ENCODE results near the gene KLHL29.

KLHL29 gene

GRCh38 chr2:23682481-23682880 is 297.5 kb downstream of the KLHL29 start:
- DNase-seq (ENCODE audit: low read depth), result no peak

- no peak for DNase-seq (ENCODE audit: low read depth)
These were observed 298.0 kb downstream of the KLHL29 start for GRCh38 chr2:23683001-23683400.

- DNase-seq (ENCODE audit: low read depth), result no peak
These were observed 299.6 kb downstream of the KLHL29 start for GRCh38 chr2:23684395-23685176.

GRCh38 chr2:23685181-23685580 is 300.2 kb downstream of the KLHL29 start:
- no peak for DNase-seq (ENCODE audit: low read depth)

- no peak for DNase-seq (ENCODE audit: low read depth)
These were observed 300.7 kb downstream of the KLHL29 start for GRCh38 chr2:23685706-23686105.

GRCh38 chr2:23686405-23687029 is 301.5 kb downstream of the KLHL29 start:
- DNase-seq (ENCODE audit: low read depth), result no peak

GRCh38 chr2:23687214-23687613 is 302.2 kb downstream of the KLHL29 start:
- DNase-seq (ENCODE audit: low read depth), result no peak

- DNase-seq (ENCODE audit: low read depth), result no peak
These were observed 302.7 kb downstream of the KLHL29 start for GRCh38 chr2:23687713-23688112.

GRCh38 chr2:23688486-23689130 is 303.6 kb downstream of the KLHL29 start:
- no peak for DNase-seq (ENCODE audit: low read depth)

GRCh38 chr2:23689131-23689700 is 304.2 kb downstream of the KLHL29 start:
- DNase-seq (ENCODE audit: low read depth), result no peak

- no peak for DNase-seq (ENCODE audit: low read depth)
These were observed 304.9 kb downstream of the KLHL29 start for GRCh38 chr2:23689891-23690290.

- no peak for DNase-seq (ENCODE audit: low read depth)
These were observed 305.6 kb downstream of the KLHL29 start for GRCh38 chr2:23690421-23691105.

- no peak for DNase-seq (ENCODE audit: low read depth)
These were observed 306.1 kb downstream of the KLHL29 start for GRCh38 chr2:23691106-23691470.

- DNase-seq (ENCODE audit: low read depth), result no peak
These were observed 306.6 kb downstream of the KLHL29 start for GRCh38 chr2:23691565-23691964.

GRCh38 chr2:23692263-23692662 is 307.3 kb downstream of the KLHL29 start:
- DNase-seq (ENCODE audit: low read depth), result no peak

- no peak for DNase-seq (ENCODE audit: low read depth)
These were observed 308.0 kb downstream of the KLHL29 start for GRCh38 chr2:23692851-23693605.

- no peak for DNase-seq (ENCODE audit: low read depth)
These were observed 308.6 kb downstream of the KLHL29 start for GRCh38 chr2:23693606-23693951.

GRCh38 chr2:23694058-23695045 is 309.4 kb downstream of the KLHL29 start:
- DNase-seq (ENCODE audit: low read depth), result no peak

GRCh38 chr2:23695214-23695889 is 310.4 kb downstream of the KLHL29 start:
- DNase-seq (ENCODE audit: low read depth), result no peak
